ENCODE measurements around the gene NFASC. TPM values are rescaled to one million over a fixed set of nuclear protein-coding genes. Genes with fewer than 3 reads are reported as not detected.

Gene NFASC
- total and polyA plus RNA-seq, 9 of the 15 experiments (the other 6 are each of a cell fraction or from before 2014, with no cell fraction given) = 0.03 to 0.16 (median 0.06) TPM; not detected in 6

DNA sequence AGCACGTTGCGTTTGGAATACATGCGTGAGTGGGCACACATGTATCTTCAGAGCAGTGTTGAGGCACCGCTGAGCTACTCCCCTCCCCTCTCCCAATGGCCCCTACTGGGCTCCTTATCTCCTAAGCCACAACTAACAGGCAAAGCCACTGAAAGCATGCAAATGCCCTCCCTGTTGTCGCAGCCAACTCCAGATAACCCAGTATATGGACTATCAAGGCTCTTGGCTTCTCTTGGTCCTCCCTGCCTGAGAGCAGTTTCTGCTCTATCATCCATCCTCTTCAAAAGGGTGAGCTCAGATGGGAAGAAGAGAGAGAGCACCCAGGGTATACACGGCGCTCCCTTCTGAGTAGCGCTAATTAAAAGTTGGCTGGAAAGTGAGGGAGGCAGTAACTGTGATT, 113.8 kb downstream of the NFASC start (continued):
- TF ChIP-seq, protein P1, sequence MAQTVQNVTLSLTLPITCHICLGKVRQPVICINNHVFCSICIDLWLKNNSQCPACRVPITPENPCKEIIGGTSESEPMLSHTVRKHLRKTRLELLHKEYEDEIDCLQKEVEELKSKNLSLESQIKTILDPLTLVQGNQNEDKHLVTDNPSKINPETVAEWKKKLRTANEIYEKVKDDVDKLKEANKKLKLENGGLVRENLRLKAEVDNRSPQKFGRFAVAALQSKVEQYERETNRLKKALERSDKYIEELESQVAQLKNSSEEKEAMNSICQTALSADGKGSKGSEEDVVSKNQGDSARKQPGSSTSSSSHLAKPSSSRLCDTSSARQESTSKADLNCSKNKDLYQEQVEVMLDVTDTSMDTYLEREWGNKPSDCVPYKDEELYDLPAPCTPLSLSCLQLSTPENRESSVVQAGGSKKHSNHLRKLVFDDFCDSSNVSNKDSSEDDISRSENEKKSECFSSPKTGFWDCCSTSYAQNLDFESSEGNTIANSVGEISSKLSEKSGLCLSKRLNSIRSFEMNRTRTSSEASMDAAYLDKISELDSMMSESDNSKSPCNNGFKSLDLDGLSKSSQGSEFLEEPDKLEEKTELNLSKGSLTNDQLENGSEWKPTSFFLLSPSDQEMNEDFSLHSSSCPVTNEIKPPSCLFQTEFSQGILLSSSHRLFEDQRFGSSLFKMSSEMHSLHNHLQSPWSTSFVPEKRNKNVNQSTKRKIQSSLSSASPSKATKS (CRISPR knock-in tag; IDR thresholded peaks at IDR 0.05) = no peak
- TF ChIP-seq NONO (IDR thresholded peaks at IDR 0.05; ENCODE audit: low read depth in 2 of 2, low read length in 1 of 2) (no peak), POLR2H (tag; IDR thresholded peaks at IDR 0.05; ENCODE audit: low read depth) (no peak), KLF13 (tag; IDR thresholded peaks at IDR 0.05; ENCODE audit: borderline replicate concordance, low read depth) (no peak), RUNX1 (IDR thresholded peaks at IDR 0.05; ENCODE audit: low read depth) (no peak), ZBTB8A (IDR thresholded peaks at IDR 0.05; ENCODE audit: partially characterized antibody) (no peak), GATA2 (CRISPR knock-in tag; IDR thresholded peaks at IDR 0.05) (peak; percentile 36; the same call in 1 of the 2 replicates), SRF (CRISPR knock-in tag; IDR thresholded peaks at IDR 0.05) (peak in 1 of 2 experiments; percentile 49; a peak in 1 of 4 replicates), HNRNPK (IDR thresholded peaks at IDR 0.05; ENCODE audit: low read depth, low read length, poor library complexity, severe bottlenecking) (no peak), SOX6 (IDR thresholded peaks at IDR 0.05) (peak; percentile 46; the same call in 1 of the 2 replicates), NFE2 (IDR thresholded peaks at IDR 0.05; ENCODE audit: low read depth) (peak; percentile 53; the same call in 1 of the 2 replicates), GATAD2B (IDR thresholded peaks at IDR 0.05; ENCODE audit: borderline replicate concordance) (no peak), TRIM24 (IDR thresholded peaks at IDR 0.05) (peak; percentile 31 to 50; a peak in 2 of 4 replicates)
- TF ChIP-seq, protein P2, sequence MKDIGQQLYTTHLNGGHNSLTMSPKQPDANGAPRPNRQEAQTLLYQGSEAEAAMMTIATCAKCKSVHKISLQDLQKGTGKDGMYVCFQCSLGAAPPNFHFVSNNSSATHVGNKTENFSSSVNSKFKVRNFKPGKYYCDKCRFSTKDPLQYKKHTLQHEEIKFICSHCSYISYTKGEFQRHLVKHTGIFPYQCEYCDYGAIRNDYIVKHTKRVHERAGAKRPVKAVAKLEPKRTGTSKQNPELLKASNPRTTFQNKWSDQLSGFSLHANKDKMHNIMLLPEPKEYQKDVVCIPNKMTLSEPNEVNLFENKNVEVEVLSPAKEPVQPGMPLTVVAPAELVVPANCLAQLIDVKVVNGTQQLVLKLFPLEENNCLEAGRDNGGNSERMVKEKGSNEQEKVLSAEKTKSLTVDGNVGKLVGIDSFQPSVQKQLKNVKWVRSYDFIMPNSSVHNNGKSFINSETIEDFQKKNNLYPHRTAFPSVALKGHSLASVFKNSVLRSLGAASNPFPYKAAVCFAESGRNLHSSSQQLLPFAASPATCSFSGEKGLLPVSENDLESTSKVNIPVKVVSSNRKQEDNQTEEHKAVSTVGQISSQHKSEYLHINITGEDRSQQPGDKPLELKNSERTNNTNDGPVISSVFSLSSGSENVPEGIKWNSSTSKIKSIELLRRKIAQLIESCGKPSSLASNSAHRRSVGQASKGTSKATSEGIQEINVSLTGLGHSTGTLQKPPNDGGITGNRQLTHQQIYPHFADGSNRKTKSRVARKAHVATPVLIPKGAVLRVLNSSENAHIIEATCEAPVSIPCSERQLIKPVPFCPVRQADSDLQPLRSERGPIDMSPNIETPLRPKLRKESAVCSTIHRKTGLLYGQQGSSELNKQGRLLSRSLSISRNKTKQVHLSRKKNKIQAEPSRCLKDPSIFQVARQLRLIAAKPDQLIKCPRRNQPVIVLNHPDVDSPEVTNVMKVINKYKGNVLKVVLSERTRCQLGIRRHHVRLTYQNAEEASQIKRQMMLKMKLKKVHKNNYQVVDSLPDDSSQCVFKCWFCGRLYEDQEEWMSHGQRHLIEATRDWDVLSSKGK (CRISPR knock-in tag; IDR thresholded peaks at IDR 0.05) = no peak
- TF ChIP-seq, protein P3, sequence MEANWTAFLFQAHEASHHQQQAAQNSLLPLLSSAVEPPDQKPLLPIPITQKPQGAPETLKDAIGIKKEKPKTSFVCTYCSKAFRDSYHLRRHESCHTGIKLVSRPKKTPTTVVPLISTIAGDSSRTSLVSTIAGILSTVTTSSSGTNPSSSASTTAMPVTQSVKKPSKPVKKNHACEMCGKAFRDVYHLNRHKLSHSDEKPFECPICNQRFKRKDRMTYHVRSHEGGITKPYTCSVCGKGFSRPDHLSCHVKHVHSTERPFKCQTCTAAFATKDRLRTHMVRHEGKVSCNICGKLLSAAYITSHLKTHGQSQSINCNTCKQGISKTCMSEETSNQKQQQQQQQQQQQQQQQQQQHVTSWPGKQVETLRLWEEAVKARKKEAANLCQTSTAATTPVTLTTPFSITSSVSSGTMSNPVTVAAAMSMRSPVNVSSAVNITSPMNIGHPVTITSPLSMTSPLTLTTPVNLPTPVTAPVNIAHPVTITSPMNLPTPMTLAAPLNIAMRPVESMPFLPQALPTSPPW (CRISPR knock-in tag; IDR thresholded peaks at IDR 0.05) = peak; percentile 74
- TF ChIP-seq, protein P4, sequence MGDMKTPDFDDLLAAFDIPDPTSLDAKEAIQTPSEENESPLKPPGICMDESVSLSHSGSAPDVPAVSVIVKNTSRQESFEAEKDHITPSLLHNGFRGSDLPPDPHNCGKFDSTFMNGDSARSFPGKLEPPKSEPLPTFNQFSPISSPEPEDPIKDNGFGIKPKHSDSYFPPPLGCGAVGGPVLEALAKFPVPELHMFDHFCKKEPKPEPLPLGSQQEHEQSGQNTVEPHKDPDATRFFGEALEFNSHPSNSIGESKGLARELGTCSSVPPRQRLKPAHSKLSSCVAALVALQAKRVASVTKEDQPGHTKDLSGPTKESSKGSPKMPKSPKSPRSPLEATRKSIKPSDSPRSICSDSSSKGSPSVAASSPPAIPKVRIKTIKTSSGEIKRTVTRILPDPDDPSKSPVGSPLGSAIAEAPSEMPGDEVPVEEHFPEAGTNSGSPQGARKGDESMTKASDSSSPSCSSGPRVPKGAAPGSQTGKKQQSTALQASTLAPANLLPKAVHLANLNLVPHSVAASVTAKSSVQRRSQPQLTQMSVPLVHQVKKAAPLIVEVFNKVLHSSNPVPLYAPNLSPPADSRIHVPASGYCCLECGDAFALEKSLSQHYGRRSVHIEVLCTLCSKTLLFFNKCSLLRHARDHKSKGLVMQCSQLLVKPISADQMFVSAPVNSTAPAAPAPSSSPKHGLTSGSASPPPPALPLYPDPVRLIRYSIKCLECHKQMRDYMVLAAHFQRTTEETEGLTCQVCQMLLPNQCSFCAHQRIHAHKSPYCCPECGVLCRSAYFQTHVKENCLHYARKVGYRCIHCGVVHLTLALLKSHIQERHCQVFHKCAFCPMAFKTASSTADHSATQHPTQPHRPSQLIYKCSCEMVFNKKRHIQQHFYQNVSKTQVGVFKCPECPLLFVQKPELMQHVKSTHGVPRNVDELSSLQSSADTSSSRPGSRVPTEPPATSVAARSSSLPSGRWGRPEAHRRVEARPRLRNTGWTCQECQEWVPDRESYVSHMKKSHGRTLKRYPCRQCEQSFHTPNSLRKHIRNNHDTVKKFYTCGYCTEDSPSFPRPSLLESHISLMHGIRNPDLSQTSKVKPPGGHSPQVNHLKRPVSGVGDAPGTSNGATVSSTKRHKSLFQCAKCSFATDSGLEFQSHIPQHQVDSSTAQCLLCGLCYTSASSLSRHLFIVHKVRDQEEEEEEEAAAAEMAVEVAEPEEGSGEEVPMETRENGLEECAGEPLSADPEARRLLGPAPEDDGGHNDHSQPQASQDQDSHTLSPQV (IDR thresholded peaks at IDR 0.05) = no peak

All from K562 (cell line).